Measurements from ENCODE around the gene TMCC2. TPM values are rescaled to one million over a fixed set of nuclear protein-coding genes. Genes with fewer than 3 reads are reported as not detected.

TMCC2 gene
- total and polyA plus RNA-seq, 2 experiments from 2014 or later, result 2.6 to 9.9 TPM

DNA sequence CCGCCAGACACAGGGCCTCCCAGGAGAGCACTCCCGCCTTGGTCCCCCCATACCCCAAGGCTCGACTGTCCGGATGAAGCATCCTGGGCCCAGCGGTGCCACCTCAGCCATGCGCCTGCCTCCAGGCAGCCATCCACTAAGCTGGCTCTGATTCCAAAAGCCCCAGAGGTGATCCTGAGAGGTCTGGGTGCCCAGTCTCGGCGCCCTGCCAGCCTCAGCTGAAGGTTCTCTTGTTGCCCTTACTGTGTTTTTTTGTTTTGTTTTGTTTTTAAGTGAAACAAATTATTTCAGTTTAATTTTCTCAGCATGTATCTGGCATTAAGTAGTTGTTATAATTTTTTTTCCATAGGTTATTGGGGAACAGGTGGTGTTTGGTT is 48.9 kb downstream of the TMCC2 start:
- Mint-ChIP-seq H3K4me1 (peaks cover 23% of the 10 kb centered on the region), H3K9me3 (no peaks in the 10 kb centered on the region), H3K4me3 (no peak overlapping the region), H3K27ac (no peak overlapping the region), H3K27me3 (ENCODE audit: insufficient read depth, low read depth, poor library complexity) (peaks cover 15% of the 10 kb centered on the region), H3K36me3 (ENCODE audit: low read depth) (peaks cover 7% of the 10 kb centered on the region; the same call in 2 of the 3 replicates)
- H3K36me3 ChIP-seq (ENCODE audit: insufficient read depth), result no peaks in the 10 kb centered on the region
- H4K20me1 ChIP-seq (replicated peaks; ENCODE audit: insufficient read depth), result no peaks in the 10 kb centered on the region
- no peak overlapping the region for H2AFZ ChIP-seq
- no peaks in the 10 kb centered on the region for H3K9me2 ChIP-seq (ENCODE audit: insufficient read depth)
- H3K4me2 ChIP-seq, result no peak overlapping the region
- ATAC-seq (no peak), DNase-seq (ENCODE audit: low spot score) (no peak)
- H3K27me3 ChIP-seq (ENCODE audit: insufficient read depth), result no peaks in the 10 kb centered on the region
- H3F3A ChIP-seq (replicated peaks; ENCODE audit: low read depth), result peaks cover 6% of the 10 kb centered on the region; the same call in 1 of the 2 replicates
- H3K4me3 ChIP-seq, result no peak overlapping the region
- no peak for TF ChIP-seq JUNB (IDR thresholded peaks at IDR 0.05; ENCODE audit: unreplicated experiment)
- TF ChIP-seq, protein P1, sequence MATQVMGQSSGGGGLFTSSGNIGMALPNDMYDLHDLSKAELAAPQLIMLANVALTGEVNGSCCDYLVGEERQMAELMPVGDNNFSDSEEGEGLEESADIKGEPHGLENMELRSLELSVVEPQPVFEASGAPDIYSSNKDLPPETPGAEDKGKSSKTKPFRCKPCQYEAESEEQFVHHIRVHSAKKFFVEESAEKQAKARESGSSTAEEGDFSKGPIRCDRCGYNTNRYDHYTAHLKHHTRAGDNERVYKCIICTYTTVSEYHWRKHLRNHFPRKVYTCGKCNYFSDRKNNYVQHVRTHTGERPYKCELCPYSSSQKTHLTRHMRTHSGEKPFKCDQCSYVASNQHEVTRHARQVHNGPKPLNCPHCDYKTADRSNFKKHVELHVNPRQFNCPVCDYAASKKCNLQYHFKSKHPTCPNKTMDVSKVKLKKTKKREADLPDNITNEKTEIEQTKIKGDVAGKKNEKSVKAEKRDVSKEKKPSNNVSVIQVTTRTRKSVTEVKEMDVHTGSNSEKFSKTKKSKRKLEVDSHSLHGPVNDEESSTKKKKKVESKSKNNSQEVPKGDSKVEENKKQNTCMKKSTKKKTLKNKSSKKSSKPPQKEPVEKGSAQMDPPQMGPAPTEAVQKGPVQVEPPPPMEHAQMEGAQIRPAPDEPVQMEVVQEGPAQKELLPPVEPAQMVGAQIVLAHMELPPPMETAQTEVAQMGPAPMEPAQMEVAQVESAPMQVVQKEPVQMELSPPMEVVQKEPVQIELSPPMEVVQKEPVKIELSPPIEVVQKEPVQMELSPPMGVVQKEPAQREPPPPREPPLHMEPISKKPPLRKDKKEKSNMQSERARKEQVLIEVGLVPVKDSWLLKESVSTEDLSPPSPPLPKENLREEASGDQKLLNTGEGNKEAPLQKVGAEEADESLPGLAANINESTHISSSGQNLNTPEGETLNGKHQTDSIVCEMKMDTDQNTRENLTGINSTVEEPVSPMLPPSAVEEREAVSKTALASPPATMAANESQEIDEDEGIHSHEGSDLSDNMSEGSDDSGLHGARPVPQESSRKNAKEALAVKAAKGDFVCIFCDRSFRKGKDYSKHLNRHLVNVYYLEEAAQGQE (IDR thresholded peaks at IDR 0.05; ENCODE audit: unreplicated experiment), result no peak
- TF ChIP-seq EZH2 (IDR thresholded peaks at IDR 0.05; ENCODE audit: low read depth, unreplicated experiment), result no peak
- TF ChIP-seq ZNF462 (CRISPR knock-in tag; IDR thresholded peaks at IDR 0.05), result no peak
- no peak for TF ChIP-seq CREB1 (CRISPR knock-in tag; IDR thresholded peaks at IDR 0.05; ENCODE audit: low read depth)
- TF ChIP-seq ZNF114 (CRISPR knock-in tag; IDR thresholded peaks at IDR 0.05), result no peak
- no peak for TF ChIP-seq CTCF (conservative IDR thresholded peaks at IDR 0.05; ENCODE audit: low read depth in 2 of 2)
- no peak for TF ChIP-seq ZNF331 (CRISPR knock-in tag; IDR thresholded peaks at IDR 0.05; ENCODE audit: low read depth)
- no peak for TF ChIP-seq STAT1 (IDR thresholded peaks at IDR 0.05; ENCODE audit: unreplicated experiment)
- no peak for TF ChIP-seq POLR2AphosphoS5 (IDR thresholded peaks at IDR 0.05; ENCODE audit: low read depth)
- H3K79me2 ChIP-seq (replicated peaks; ENCODE audit: insufficient read depth), result no peaks in the 10 kb centered on the region; the same call in 1 of the 2 replicates
- no peak overlapping the region for H3K27ac ChIP-seq (ENCODE audit: low read depth)
- peaks cover 14% of the 10 kb centered on the region; the same call in 1 of the 2 replicates for H3K4me1 ChIP-seq (ENCODE audit: insufficient read depth)

Measured in GM23338 (cell line).